ENCODE measurements around the gene C6orf120.

DNA sequence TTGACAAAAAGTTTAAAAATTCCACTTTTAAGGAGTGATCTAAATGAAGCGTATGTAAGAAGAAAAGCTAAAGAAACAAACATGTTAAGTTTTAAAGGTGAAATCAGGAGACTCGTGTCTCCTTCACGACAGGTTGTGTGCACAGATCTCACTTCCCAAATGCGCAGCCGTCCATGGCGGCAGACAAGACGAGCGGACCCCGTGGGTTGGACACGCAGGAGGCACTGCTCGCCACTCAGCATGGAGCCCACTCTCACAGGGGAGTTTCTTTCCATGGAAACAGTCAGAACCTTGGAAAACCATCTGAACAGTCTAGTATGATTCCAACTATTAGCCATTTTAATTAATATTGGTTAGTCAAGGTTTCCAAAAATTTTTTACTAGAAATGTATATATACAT is 49.0 kb upstream of the C6orf120 start:
- TF ChIP-seq, protein P1, sequence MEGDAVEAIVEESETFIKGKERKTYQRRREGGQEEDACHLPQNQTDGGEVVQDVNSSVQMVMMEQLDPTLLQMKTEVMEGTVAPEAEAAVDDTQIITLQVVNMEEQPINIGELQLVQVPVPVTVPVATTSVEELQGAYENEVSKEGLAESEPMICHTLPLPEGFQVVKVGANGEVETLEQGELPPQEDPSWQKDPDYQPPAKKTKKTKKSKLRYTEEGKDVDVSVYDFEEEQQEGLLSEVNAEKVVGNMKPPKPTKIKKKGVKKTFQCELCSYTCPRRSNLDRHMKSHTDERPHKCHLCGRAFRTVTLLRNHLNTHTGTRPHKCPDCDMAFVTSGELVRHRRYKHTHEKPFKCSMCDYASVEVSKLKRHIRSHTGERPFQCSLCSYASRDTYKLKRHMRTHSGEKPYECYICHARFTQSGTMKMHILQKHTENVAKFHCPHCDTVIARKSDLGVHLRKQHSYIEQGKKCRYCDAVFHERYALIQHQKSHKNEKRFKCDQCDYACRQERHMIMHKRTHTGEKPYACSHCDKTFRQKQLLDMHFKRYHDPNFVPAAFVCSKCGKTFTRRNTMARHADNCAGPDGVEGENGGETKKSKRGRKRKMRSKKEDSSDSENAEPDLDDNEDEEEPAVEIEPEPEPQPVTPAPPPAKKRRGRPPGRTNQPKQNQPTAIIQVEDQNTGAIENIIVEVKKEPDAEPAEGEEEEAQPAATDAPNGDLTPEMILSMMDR (IDR thresholded peaks at IDR 0.05; ENCODE audit: extremely low read depth in 1 of 2, insufficient read depth in 1 of 2, low read depth in 1 of 2, low read length in 2 of 2): no peak
- TF ChIP-seq POLR2A (IDR thresholded peaks at IDR 0.05; ENCODE audit: low read depth, low read length): no peak
- TF ChIP-seq EZH2 (IDR thresholded peaks at IDR 0.05; ENCODE audit: borderline replicate concordance, low read depth, low read length, severe bottlenecking): no peak
- TF ChIP-seq, protein P2, sequence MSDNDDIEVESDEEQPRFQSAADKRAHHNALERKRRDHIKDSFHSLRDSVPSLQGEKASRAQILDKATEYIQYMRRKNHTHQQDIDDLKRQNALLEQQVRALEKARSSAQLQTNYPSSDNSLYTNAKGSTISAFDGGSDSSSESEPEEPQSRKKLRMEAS (IDR thresholded peaks at IDR 0.05; ENCODE audit: insufficient read depth, insufficient read length): no peak
- TF ChIP-seq POLR2AphosphoS5 (IDR thresholded peaks at IDR 0.05; ENCODE audit: insufficient read depth, low read depth, low read length): no peak
- TF ChIP-seq JUN (IDR thresholded peaks at IDR 0.05; ENCODE audit: borderline replicate concordance, insufficient read depth, insufficient read length, low read depth): no peak
- TF ChIP-seq FOS (IDR thresholded peaks at IDR 0.05; ENCODE audit: borderline replicate concordance, insufficient read depth, low read length): no peak
- TF ChIP-seq MYC (IDR thresholded peaks at IDR 0.05; ENCODE audit: low read depth, low read length): no peak
